GM19193 (cell line): ENCODE data around the gene STARD13.

Source experiments
- POLR2A ChIP-seq: IDR thresholded peaks from 4 replicates; pipeline ENCODE4 v1.6.1; 2011; ENCODE audit not compliant: insufficient read depth, insufficient read length; ENCODE audit errors: extremely low read depth

STARD13 gene

DNA sequence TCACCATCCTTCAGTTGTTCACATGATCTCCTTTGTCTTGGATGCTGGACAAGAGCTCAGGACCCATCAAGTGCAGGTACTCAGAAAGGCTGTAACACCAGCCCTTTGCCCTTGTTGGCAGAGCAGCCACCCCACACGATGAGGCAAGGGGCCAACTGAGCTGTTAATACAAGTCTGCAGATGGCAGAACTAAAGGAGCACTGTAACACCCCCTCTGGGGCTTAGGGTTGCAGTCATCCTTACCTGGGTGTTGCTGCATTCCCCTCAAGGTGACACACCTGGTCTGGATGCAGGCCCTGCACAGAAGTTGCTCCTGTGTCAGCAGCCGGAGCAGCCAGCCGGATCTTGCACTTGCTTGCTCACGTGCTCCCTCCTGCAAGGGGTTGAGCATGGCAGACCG is 52.0 kb downstream of the STARD13 start:
- TF ChIP-seq POLR2A, result no peak

DNA sequence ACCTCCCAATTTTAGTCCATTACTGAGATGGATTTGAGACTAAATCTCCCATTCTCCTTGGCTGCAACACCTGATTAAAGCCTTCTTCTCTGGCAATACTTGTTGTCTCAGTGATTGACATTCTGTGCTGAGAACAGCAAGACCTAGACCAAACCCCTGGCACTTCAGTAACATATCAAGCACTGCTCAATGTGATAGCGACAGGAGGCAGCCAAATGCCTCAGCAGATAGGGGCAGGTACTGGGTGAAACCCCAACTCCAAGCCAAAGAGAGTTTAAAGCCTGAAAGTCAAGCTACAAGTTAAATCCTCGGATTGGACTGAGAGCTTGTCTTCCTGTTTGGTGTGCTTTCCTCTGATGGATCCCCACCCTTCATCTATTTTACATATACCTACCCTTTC is 52.7 kb downstream of the STARD13 start:
- TF ChIP-seq POLR2A, result no peak

DNA sequence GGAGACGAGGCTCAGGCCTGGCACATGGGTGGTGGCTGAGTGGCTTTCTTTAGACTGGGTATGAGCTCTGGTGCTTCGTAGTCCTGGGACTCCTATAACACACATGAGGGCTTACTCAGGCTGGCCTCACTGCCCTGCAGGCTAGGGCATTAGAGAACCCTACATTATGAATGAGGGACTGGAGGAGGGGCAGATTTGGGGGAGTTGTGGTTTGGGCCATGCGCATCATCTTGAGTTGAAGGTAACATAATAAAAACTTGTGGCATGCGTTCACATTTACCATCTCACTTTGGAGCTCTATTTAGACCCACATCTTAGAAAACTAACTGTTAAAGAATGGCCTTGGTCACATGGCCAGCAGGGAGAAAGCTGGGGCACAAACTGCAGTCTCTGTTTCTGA is 54.2 kb downstream of the STARD13 start:
- no peak for TF ChIP-seq POLR2A

DNA sequence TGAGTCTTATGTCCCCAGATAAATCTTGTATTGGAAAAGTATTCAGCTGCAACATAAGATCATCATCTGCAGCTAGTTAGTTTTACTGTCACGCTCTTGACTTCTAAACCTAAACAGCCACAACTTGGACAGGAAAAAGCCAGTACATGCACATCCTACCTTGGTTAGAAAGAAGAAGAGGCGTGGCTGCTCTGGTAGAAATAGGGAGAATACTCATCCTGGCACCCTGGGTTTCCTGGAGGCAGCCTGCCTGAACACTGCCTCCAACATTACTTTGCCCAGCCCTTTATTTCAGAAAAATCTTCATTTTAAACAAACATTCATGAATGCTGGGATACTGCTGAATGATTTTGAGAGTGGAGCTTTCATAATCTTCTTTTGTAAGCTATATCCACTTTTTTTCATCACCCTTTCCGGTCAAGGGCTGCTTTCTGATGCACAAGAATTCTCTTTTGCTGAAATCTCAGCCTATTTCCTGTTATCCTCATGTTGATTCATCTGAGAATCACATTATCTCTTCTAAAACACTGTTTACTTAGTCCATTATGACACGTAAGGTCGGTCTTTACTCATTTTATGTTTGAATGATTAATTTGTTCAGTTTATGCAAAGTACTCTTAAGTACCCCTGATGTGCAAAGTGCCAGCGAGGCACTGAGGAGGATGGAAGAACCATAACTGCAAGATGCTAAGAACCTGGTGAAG is 55.2 kb downstream of the STARD13 start:
- no peak for TF ChIP-seq POLR2A

DNA sequence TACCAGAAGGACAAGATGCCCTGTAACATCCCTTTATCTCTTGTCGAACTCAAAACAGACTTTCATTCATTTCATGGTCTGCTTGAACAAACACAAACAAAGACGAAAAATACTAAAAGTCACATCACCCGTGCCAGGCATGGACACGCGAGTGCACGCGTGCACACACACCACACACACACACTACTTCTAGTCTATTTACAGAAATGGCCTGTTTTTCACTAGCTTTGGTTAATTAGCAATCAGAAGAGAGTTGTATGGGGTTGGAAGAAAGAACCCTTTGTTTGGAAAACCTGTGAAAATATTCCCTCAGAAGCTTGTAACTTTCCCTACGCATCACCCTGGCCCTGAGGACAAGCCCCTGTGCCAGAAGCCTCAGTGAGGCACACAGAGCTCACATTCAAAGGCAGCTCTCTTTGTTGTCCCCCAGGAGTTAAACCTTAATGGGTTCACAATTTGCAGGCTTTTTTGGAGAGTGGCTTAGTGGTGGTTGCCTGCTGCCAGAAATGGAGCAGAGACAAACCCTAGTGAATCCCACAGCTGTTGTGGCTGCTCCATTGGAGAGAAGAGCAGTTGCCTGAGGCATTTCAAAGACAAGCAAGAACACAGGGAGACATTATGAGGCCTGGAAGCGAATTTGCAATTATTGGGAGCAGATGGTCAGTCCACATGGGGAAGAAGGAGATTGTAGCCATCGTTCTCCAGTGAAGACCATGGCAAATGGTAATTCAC is 55.9 kb downstream of the STARD13 start:
- TF ChIP-seq POLR2A, result no peak

DNA sequence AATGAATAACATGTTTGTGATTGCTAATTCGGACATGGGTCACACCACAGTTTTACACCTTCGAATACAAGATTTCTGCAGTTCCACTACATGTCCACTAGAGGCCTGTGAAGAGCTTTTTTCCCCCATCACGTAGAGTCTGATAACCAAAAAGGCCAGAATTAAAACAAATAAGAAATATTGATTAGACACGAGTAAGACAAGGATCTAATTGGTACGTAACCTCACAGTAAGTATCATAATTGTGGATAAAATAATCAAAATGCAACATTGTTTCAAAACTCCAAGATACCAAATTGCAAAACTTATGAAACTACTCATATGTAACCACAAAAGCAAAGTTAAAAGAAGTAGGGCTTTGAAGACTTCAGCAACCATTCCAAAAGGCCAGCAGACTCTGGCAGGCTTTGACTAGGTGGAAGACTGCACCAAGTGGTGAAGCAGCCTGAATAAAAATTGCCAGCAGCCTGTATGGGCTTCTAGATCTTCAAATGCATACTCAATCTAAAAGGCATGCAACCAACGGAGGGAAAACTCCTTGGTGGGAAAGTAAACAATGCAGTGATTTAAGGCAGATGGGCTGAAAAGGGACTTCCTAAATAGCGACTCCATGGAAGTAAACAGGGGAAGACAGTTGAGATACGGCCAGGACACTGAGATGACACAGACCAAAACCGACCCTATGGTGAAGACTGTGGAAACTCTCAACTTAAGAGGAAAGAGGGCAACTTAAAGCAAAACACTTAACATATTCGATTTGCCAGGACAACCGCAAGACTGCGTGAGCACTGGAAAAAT is 56.7 kb downstream of the STARD13 start:
- TF ChIP-seq POLR2A, result no peak

DNA sequence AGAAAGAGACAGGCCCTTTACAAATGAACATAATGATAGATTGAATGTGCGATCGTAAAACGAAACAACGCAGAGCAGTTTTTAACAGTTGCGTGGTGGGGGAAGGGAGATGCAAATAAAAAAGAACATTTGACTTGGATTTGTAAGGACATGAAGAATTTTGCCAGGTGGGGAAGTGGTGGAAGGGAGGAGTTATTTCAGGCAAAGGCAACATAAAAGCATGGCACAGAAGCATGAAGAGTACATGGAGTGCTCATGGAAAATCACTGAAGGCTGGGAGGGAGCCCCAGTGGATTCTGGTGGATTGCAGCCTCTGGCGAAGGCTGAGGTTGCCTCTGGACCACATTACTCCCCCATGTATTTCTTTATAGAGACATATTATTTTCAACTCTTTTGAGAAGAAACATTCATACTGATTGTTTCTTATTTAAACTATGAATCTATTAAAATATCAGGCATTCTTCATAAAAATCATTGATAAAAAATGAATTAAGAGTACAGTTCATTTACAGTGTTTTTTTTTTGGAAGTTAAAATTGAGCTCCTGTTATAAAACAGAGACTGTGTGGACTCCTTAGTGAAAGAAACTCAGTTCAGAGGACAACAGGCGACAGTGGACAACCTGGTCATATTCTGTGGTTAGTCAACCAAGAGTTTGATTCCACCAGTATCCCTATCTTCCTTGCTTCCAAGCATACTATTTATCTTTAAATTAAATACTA is 57.5 kb downstream of the STARD13 start:
- TF ChIP-seq POLR2A, result no peak

DNA sequence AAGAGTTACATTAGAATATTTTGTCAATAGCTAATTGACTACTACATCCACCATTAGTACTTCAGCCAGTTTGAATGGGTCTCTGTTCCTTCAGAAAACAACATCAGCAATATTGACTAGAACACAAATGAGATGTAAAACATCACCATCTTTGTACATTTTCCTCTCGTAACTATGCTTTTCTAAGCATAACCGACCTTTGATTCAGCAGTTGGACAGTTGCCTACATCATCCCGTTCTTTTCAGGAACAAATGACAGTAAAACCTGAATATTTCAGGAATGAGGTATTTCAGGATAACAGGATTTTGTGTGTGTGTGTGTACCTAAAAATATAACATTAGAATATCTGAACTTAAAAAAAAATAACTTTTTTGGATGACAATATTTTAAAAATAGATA is 60.9 kb downstream of the STARD13 start:
- TF ChIP-seq POLR2A, result no peak

DNA sequence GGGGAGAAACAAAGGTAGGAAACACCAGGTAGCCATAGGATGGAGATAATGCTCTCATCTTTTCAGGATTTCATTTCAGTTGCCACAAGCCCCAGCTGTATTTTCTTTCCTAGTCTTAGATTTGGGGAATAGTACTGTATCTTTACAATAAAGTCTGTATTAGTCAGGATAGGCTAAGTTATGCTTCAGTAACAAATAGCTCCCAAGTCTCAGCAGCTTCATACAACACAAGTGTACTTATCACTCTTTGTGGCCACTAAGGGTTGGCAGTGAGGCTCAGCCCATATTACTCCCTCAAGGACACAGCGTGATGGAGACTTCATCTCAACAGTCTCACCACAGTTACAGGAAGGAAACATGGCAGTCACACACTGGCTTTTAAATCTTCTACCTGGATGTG is 61.4 kb downstream of the STARD13 start:
- TF ChIP-seq POLR2A, result no peak

DNA sequence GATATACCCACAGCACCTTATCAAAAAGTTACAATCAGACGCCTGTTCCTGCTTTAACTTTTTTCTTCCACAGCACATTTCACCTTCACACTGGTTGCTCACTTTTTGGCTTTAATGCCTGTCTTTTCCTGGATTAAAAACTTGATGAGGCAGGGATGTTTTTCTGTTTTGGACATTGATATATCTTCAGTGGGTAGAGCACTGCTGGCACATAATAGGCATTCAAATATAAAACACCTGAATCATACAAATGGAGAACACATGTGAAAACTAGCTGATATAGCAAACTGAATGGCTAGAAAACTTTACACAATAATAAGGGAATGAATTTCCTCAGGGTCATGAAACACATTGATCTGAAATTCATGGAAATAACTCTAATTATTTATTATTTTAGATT is 65.6 kb downstream of the STARD13 start:
- TF ChIP-seq POLR2A, result no peak

DNA sequence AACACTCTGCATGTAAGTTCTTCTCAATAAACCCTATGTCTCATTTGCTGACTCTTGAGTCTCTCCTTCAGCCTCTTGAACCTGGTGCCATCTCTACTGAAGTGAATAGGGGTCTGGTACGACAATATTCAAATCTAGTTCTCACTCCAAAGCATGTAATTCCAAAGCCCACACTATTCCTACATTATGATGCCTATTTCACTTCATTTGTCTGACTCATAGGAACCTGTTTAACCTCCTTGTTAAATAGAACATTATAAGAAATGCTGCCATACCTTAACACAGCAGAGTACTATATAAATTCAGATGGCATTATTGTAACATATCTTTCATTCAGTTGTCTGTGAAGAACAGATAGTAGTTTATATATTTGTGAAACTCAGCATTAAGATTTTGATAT is 67.1 kb downstream of the STARD13 start:
- no peak for TF ChIP-seq POLR2A

DNA sequence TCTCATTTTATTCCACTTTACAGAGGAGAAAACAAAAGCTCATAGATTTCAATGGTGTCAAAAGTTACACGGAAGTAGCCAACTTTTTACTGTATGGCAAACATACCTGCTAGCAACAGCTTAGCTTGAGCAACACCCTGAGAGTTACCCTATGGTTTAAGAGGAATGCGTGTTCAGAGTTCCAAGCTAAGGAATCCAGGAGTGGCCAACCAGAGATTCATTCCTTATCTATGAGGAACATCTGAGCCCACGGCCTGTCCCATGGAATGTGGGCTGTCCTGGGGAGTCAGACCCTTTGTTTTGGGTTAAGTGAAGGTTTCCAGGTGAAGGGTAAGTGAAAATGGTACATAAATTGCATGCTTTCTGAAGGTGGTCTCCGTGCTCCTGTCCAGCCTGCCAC is 67.5 kb downstream of the STARD13 start:
- TF ChIP-seq POLR2A, result no peak

DNA sequence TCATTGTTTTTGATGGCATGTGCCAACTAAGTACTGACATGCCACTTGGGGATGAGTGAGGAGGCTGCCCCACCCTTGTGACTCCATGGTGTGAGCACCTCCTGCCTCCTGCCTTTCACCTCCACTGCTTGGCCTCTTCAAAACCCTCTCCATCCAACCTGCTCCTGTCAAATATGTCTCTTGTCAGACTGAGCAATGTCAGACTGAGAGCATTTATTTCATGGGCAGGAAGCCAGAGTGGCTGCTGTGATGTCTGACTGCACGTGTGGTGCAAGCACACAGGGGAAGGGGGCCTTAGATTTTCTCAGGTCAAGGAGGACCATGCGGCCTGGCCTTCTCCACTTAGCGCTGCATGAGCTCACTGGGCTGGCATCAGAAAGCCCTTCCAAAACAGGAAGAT is 68.3 kb downstream of the STARD13 start:
- TF ChIP-seq POLR2A, result no peak

DNA sequence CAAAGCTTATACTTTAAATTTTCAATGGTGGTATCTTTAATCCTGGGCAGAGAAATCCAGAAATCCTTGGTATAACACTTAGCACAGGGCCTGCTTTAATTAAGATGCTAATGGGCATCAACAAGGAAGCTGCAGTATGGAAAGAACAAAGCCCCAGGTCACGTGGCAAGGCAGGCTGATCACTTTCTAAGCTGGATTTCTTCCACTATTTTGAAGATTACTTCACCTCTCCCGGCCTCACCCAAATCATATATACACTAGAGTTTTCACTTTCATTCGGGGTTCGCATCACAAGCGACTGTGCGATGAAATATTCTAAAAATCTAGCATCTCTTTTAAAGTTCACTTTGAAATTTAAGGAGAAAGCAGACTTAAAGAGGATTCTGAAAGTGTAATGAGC is 71.8 kb downstream of the STARD13 start:
- no peak for TF ChIP-seq POLR2A

DNA sequence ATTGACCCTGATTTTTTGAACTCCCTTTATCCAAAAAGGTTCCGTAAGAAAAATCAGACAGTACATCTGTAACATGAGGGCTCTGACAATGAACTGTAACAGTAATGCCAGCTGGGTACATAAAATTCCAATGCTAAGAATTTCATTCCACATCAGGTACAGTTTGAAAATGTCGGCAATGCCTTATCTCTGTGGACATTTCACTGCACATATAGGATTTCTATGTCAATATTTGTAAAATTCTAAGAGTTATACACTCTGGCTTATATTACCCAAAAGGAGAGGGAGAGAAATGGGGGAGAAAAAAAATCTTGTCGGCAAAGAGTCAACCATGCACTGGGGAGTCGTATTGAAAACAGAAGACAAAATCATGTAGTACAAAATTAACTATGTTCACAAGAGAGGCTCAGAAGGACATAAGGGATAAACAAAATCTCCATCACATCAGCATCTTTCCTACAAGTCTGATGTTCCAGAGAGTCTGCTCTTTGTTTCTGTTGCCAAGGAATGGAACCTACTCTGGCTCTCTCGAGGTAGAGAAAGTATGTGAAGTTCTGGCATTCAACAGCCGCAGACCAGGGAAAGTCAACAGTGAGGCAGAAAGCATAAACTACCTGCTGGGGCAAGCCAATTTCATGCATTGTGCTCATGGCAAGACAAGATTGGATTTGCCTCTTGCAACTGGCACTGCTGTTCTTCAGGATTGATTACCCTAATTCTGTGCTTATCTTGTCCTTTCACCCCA is 72.4 kb downstream of the STARD13 start:
- TF ChIP-seq POLR2A, result no peak

DNA sequence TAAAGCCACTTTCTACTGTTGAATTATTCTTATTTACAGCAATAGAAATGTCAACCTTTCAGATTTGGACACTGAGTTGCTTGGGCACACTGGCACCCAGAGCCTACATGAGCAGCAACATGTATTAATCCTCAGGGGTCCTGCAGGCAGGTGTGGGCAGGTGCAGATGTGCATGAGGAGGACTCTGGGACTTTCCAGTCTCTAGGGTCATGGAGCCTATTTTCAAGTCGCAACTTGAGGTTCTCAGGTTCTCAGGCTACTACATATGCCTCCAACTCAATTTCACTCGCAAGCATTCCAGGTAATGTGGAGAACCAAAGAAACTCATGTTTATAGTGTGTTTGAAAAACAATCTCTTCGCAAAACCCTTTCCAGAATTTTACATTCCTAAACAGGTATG is 73.2 kb downstream of the STARD13 start:
- TF ChIP-seq POLR2A, result no peak
